OCI-LY1 (cell line): ENCODE results near the gene ZBTB17.

Experiments used
- EZH2 ChIP-seq: fragments of 200-600 bp; sonication (generic), shearing (Covaris generic); IDR thresholded peaks from 2 replicates; pipeline ENCODE4 v1.8.0; 2017; ENCODE audit warnings: borderline replicate concordance, mixed run types, mild to moderate bottlenecking, antibody characterized with exemption, low read length, moderate library complexity, mixed read lengths
- TF ChIP-seq, protein P1 (sequence below): fragments of 200-600 bp; sonication (generic), shearing (Covaris generic); IDR thresholded peaks from 2 replicates; pipeline ENCODE4 v1.5.1; 2017; ENCODE audit warnings: mild to moderate bottlenecking, antibody characterized with exemption, low read length, moderate library complexity, mixed read lengths

GRCh38 chr1:16017461-16018303 is 41.8 kb upstream of the ZBTB17 start, which contains the start of gene HSPB7:
- TF ChIP-seq EZH2, result no peak
- TF ChIP-seq, protein P1, sequence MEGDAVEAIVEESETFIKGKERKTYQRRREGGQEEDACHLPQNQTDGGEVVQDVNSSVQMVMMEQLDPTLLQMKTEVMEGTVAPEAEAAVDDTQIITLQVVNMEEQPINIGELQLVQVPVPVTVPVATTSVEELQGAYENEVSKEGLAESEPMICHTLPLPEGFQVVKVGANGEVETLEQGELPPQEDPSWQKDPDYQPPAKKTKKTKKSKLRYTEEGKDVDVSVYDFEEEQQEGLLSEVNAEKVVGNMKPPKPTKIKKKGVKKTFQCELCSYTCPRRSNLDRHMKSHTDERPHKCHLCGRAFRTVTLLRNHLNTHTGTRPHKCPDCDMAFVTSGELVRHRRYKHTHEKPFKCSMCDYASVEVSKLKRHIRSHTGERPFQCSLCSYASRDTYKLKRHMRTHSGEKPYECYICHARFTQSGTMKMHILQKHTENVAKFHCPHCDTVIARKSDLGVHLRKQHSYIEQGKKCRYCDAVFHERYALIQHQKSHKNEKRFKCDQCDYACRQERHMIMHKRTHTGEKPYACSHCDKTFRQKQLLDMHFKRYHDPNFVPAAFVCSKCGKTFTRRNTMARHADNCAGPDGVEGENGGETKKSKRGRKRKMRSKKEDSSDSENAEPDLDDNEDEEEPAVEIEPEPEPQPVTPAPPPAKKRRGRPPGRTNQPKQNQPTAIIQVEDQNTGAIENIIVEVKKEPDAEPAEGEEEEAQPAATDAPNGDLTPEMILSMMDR, result 0 out of 2 replicates have a peak, but pooled peaks have one; percentile 13
